SH-SY5Y (cell line): Measurements from ENCODE around the gene CSGALNACT2.

ENCODE experiments used
- GATA2 ChIP-seq: IDR thresholded peaks from 2 replicates; pipeline ENCODE4 v1.6.1; 2011; ENCODE audit warnings: mild to moderate bottlenecking, low read depth, low read length
- GATA3 ChIP-seq: IDR thresholded peaks from 2 replicates; pipeline ENCODE4 v1.6.1; 2011; ENCODE audit warnings: low read depth, mild to moderate bottlenecking, low read length, moderate library complexity

Gene CSGALNACT2

DNA sequence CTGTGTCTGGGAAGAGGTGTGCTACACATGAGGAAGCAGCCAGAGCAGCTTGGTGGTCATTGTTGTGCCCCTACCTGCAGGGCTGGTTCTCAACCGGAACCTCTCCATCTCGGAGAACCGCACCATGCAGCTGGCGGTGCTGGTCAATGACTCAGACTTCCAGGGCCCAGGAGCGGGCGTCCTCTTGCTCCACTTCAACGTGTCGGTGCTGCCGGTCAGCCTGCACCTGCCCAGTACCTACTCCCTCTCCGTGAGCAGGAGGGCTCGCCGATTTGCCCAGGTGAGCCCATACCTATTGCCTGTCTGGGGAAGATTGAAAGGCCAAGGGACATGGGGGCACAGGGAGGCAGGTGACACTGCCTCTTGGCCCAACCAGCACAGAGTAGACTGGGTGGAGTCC, 29.3 kb upstream of the CSGALNACT2 start:
- TF ChIP-seq GATA2, result no peak
- TF ChIP-seq GATA3, result no peak

DNA sequence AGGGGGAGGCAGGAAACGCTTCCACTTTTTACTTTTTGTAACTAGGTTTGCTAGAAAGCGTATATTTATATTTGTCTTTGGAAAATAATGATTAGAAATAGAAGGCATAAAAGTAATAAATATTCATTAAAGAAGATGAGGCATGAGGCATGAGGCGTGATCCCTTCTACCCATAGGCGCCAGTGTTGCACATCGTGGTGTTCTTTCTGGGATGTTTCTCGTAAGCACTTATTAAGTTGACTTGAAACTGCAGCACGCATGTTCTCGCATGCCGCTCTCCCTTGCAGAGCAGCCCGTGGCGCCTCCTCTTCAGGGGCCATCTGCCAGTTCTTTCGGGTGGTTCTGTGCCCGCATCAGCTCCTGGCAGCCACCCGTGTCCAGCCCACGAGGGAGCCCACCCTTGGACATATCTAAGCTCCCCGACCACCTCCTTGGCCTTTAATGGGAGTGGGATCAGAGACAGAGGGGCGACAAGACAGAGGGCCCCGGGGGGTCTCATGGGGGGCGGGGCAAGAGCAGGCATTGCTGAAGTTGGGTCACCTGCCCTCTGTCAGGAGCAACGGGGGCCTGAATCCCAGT, 28.5 kb upstream of the CSGALNACT2 start:
- TF ChIP-seq GATA3, result no peak
- TF ChIP-seq GATA2, result no peak

DNA sequence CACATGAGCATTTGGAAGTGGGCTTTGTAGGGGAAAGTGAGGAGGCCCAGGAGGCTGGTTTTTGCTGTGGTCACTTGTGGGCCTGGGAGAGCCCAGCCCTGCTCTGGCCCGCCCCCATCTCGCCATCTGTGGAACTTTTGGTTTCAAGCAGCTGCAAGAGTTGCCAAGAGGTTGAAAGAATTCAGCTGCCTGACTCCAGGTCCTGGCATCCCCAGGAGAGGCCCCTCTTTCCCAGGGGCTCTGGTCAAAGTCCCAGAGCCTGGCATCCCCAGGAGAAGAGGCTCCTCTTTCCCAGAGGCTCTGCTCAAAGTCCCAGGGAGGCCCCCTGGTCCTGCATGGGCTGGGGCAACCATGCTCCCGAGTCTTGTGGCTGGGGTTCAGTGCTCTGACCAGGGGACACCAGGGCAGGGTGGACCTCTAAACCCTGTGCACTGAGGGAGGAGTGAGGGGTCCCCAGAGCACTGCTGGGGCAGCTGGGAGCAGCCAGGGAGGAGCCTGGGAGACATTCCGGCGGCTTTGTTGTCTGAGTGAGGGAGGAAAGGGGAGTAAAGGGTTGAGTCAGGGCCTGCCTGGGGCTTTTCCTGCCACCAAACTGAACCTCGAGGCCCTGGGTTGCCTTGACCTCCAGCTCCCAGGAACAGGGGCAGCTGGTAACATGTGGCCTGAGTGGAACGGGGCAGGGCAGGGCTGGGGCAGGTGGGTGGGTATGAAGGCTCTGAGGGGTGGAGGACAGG, 27.7 kb upstream of the CSGALNACT2 start:
- TF ChIP-seq GATA2 (no peak), GATA3 (no peak)

DNA sequence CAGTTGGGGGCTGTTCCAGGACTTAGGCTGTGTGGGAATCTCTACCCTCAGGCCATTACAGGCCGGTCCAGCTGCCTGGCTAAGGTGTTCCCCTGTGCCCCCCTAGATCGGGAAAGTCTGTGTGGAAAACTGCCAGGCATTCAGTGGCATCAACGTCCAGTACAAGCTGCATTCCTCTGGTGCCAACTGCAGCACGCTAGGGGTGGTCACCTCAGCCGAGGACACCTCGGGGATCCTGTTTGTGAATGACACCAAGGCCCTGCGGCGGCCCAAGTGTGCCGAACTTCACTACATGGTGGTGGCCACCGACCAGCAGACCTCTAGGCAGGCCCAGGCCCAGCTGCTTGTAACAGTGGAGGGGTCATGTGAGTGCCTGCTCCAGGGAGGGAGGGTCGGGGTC, 27.1 kb upstream of the CSGALNACT2 start:
- TF ChIP-seq GATA2 (no peak), GATA3 (no peak)

DNA sequence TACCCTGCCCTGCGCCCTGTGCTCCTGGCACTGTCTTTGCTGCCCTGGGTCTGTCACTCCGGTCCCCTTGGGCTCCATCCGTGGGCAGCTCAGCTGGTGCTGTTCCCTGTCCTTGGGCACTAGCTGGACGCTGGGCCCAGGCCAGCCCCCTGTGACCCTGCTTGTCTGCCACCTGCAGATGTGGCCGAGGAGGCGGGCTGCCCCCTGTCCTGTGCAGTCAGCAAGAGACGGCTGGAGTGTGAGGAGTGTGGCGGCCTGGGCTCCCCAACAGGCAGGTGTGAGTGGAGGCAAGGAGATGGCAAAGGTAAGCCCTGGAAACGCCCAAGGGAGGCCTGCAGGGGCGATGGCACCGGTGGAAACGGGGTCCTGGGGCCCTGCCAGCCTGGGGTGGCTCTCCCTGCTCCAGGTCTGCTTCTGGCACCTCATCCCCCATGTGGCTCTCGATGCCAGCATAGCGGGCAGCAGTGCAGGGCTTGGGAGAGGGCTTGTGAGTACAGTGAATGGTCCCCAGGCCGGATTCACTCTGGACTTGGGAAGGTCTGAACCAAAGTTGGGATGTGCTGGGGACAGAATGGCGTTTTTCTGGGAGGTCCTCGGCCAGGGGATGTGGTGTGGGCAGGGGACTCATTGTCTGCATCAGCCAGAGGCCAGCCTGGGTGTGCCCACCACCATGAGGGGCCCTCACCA, 26.2 kb upstream of the CSGALNACT2 start:
- TF ChIP-seq GATA3 (no peak), GATA2 (no peak)

DNA sequence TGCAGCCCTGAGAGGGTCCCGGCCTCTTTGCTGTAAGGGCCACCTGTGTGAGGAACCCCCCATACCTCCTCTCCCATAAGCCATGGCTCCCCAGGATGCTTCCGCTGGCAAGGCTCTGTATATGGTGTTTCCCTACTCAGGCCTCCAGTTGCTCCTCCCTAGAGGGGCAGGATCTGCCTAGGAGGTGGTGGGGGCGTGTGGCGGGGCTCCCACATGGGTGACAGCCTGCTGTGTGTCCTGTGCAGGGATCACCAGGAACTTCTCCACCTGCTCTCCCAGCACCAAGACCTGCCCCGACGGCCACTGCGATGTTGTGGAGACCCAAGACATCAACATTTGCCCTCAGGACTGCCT, 25.7 kb upstream of the CSGALNACT2 start:
- TF ChIP-seq GATA2 (no peak), GATA3 (no peak)

DNA sequence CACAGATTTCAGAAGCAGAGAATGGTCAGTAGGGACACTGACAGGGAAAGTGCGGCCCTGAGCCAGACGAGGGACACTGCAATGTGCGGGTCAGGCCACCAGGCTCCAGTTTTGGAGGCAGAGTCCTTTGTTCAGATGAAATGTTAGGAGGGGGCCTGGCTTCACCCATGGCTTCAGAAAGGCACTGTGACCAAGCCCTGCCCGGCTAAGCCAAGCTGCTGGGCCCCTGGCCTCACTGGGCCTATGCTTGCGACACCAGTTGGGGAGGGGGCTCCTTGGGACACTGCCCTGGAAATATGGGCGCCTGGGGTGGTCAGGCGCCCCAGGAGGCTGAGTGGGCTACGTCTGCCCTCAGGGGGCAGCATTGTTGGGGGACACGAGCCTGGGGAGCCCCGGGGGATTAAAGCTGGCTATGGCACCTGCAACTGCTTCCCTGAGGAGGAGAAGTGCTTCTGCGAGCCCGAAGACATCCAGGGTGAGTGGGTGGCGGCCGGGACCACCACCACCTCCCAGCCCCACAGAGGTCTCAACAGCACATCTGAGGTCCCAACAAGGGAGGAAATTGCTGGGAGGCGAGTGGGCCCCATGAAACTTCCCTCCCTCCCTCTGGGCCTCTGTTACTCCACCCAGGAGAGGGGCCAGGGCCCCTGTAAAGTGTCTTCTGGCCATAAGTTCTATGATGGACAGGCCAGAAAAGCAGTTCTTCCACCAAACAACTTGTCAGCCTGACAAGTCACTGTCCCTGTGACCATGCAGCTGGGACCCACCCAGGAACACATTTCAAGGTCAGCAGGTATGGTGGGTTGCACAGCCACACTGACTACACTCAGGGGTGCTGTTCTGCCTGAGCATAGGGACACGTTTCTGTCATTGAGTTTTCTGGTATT, 24.8 kb upstream of the CSGALNACT2 start:
- no peak for TF ChIP-seq GATA2
- TF ChIP-seq GATA3, result no peak

DNA sequence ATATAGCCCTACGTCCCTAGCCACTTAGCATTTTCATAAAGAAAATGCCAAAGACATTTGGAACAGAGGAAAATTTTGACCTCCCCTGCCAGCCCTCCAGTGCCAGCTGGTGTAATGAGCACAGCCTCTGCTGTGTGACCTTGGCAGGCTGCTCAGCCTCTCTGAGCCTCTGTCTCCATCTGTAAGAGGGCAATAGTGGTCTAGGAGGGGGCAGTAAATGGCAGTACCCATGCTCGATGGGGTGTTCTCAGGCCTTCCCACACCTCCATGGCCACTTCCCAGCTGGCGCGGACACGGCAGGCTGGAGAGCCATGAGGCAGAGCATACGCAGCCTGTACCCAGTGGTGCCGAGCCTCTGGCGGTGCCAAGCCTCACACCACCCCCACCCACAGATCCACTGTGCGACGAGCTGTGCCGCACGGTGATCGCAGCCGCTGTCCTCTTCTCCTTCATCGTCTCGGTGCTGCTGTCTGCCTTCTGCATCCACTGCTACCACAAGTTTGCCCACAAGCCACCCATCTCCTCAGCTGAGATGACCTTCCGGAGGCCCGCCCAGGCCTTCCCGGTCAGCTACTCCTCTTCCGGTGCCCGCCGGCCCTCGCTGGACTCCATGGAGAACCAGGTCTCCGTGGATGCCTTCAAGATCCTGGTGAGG, 24.0 kb upstream of the CSGALNACT2 start:
- TF ChIP-seq GATA3, result no peak
- TF ChIP-seq GATA2, result no peak

DNA sequence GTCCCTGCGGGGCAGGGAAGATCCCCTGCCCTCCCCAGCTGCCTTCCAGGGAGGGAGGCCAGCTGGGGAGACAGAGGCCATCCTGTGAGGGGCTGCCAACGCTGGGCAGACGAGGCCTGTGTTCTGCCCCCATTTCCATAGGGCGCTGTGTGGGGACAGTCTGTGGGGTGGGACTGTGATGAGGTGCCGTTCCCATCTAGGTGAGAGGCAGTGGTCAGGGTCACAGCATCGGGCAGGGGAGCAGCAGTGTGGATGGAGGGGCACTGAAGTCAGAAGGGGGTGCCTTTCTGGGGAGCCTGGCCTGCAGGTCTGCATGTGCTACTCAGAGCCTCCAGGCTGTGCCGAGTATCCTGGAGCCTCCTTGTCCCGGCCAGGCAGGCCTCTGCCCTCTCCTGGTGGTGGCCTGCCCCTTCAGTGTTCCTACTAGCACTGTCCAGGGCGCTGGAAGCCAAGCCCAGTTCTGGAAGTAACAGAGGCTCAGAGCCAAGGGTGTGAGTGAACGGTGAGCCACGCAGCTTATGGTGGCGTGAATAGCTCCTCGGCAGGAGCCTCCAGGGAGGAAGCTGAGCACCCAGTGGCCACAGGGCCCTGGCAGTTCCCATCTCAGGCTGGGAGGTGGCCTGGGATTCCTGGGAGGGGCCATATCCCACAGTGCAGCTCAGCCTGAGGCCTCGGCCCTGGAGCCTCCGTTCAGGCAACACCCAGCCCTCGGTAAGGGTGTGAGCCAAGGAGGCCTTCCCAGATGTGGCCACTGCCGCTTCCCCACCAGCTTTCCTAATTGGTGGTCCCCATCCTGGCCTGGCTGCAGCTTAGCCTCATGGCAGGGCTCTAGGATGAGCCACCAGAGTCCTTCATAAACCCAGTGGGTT, 23.3 kb upstream of the CSGALNACT2 start:
- TF ChIP-seq GATA3, result no peak

DNA sequence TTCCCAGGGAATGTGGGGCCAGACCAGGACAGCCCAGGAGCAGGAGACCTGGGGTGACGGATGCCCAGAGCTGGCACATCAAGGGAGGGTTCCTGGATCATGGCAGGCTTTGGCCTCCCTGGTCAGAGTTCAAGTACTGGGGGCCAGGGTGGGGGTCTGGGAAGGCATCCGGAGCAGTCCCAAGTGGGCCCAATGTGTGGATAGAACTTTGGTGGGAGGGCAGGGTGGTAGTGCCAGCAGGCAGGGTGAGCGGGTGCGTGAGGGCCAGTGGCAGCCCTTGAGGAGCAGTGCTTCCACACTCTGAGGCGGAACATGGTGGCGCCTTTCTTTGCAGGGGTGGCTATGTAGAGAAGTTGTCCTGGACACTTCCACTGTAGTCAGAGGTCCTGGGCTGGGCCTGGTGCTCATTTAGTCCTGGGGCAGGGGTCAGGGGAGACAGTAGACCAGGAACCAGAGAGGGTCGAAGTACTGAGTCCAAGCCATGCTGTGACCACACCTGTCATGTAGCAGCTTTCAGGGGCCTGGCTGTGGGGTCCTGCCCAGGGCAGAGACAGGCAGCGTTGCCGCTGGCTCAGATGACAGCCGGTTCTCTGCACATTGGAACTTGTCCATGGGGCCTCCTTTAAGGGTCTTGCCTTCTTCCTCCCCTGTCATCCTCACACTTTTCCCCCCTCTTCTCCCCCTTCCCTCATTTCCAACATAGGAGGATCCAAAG, 22.2 kb upstream of the CSGALNACT2 start:
- no peak for TF ChIP-seq GATA2
- no peak for TF ChIP-seq GATA3

DNA sequence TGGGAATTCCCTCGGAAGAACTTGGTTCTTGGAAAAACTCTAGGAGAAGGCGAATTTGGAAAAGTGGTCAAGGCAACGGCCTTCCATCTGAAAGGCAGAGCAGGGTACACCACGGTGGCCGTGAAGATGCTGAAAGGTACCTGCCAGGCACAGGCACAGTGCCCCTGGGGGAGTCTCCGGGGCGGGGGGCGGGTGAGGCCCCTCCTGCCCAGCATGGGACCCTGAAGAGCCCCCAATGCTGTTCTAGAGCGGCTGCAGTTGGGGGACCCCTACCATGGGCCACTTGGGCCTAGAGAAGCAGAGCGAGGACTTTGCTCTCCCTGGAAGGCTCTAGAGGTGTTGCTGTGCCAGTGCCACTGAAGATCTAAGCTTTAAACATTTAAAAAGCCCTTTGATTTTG, 21.6 kb upstream of the CSGALNACT2 start:
- TF ChIP-seq GATA3 (no peak), GATA2 (no peak)

DNA sequence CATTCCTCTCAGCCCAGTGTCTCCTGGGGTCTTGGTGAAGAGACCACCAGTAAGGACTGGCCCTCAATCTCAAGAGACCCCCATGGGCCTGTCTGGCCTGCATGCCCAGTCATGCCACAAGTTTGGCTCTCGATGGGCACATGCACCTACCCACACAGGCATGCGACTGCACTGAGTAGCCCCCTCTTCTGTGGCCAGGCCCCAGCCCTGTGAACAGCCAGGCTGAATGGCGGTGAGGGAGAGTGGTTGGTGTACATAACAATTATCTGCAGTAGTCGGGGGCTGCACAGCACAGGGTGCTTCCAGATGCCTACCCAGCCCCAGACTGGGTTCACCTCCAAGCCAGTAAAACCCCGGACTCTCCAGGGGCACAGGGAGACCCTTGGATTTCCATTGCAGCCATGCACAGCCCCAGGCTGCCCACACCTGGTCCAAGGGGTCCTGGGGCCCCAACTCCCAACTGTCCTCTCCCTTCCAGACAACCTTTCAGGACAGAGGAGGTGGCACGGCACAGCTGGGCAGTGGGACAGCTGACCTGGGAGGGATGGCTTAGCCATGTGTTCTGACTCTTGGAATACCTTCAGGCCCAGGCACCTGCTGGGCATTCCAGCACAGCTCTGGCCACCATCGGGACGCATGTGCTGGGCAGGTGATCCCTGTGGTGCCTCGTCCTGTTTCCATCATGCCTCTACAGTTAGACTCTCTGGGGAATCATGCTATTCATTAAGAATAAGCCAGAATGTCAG, 21.0 kb upstream of the CSGALNACT2 start:
- TF ChIP-seq GATA3, result no peak
- TF ChIP-seq GATA2, result no peak
